Upper lobe of left lung (tissue), 6 donors: ENCODE data around the gene PDSS2. TPM values are rescaled to one million over a fixed set of nuclear protein-coding genes. Genes with fewer than 3 reads are reported as not detected.
"Not testable (repeated sequence)": the region's sequence is repeated elsewhere in the genome, so short reads cannot be mapped to it uniquely, and the experiment has no call there.

Experiments used
- ATAC-seq, 2 donors: fragments of 200-7000 bp; cut with Tn5 transposase; one replicate each; pipeline ENCODE4 v1.9.1; 2022; ENCODE audit warnings: mild to moderate bottlenecking in 2 of 2, moderate library complexity in 2 of 2; ENCODE audit not compliant: low FRiP score in 2 of 2
- DNase-seq, 2 donors: peaks; one replicate each; pipeline ENCODE4 v3.0.0-alpha.2; 2019 to 2020
- H3K27ac ChIP-seq, 4 donors: fragments of 200-600 bp; sonication (generic); one replicate each; pipeline ENCODE4 v1.5.1; 2016 to 2019
- H3K27me3 ChIP-seq, 4 donors: fragments of 200-600 bp; sonication (generic); one replicate each; pipeline ENCODE4 v1.5.1; 2017 to 2019
- H3K36me3 ChIP-seq, 4 donors: fragments of 200-600 bp; sonication (generic); one replicate each; pipeline ENCODE4 v1.5.1; 2016 to 2019
- H3K4me1 ChIP-seq, 4 donors: fragments of 200-600 bp; sonication (generic); one replicate each; pipeline ENCODE4 v1.5.1; 2018 to 2019
- H3K4me3 ChIP-seq, 4 donors: fragments of 200-600 bp; sonication (generic); one replicate each; pipeline ENCODE4 v1.5.1; 2017 to 2019; ENCODE audit warnings: mild to moderate bottlenecking in 2 of 4, moderate library complexity in 1 of 4
- H3K9me3 ChIP-seq, 4 donors: fragments of 200-600 bp; sonication (generic); one replicate each; pipeline ENCODE4 v1.5.1; 2018 to 2019
- EP300 ChIP-seq, 4 donors: sonication (generic); formaldehyde crosslinking; IDR thresholded peaks; one replicate each; pipeline ENCODE4 v1.5.1; 2017; ENCODE audit warnings: antibody characterized with exemption in 4 of 4, control low read depth in 2 of 4
- POLR2A ChIP-seq, 4 donors: fragments of 450-650 bp; IDR thresholded peaks; one replicate each; pipeline ENCODE4 v1.5.1; 2016 to 2017; ENCODE audit warnings: antibody characterized with exemption in 4 of 4, mild to moderate bottlenecking in 2 of 4
- POLR2AphosphoS5 ChIP-seq, 2 donors: sonication (generic); formaldehyde crosslinking; IDR thresholded peaks; one replicate each; pipeline ENCODE4 v1.5.1; 2017; ENCODE audit warnings: antibody characterized with exemption in 2 of 2
- WGBS, 2 donors: methylation state at CpG; one replicate each; pipeline ENCODE4 v1.1.5; 2017 to 2018; 5-methylcytosine and 5-hydroxymethylcytosine counted together
- total RNA-seq, 6 donors: library from RNA; depleted of rRNA in 4 of 6; stranded (reverse); fragments of >200 nt in 4 of 6; gene quantifications; one replicate each; pipeline versions ENCODE4 v1.1.0 to v1.2.1, GENCODE V29; 2016 to 2021
- TF ChIP-seq, protein P1 (sequence below), 6 experiments: fragments of 450-650 bp in 4 of 6; fragments of 200-600 bp in 2 of 6; sonication (generic) in 2 of 6; IDR thresholded peaks; one replicate each; pipeline ENCODE4 v1.5.1; 2016 to 2019; ENCODE audit warnings: antibody characterized with exemption in 6 of 6
- donor health status: DM: no; HTN: no; CAD: no; lungs with moderate emphysema.
- donor health status: DM: no; HTN: yes; CAD: no; lungs with severe emphysema.

PDSS2 gene
- total RNA-seq, 6 donors from 2014 or later: 5.1 to 20.9 (median 15.0) TPM

- Histone ChIP-seq H3K9me3 (no peaks in the 10 kb centered on the region), H3K4me3 (no peak overlapping the region), H3K27ac (no peak overlapping the region), H3K27me3 (no peaks in the 10 kb centered on the region), H3K36me3 (no peaks in the 10 kb centered on the region), H3K4me1 (no peaks in the 10 kb centered on the region)
- DNase-seq: no peak
- no peak for ATAC-seq
- no peak for TF ChIP-seq EP300 (IDR thresholded peaks at IDR 0.05)
- TF ChIP-seq POLR2AphosphoS5 (IDR thresholded peaks at IDR 0.05): no peak
- TF ChIP-seq, protein P1, sequence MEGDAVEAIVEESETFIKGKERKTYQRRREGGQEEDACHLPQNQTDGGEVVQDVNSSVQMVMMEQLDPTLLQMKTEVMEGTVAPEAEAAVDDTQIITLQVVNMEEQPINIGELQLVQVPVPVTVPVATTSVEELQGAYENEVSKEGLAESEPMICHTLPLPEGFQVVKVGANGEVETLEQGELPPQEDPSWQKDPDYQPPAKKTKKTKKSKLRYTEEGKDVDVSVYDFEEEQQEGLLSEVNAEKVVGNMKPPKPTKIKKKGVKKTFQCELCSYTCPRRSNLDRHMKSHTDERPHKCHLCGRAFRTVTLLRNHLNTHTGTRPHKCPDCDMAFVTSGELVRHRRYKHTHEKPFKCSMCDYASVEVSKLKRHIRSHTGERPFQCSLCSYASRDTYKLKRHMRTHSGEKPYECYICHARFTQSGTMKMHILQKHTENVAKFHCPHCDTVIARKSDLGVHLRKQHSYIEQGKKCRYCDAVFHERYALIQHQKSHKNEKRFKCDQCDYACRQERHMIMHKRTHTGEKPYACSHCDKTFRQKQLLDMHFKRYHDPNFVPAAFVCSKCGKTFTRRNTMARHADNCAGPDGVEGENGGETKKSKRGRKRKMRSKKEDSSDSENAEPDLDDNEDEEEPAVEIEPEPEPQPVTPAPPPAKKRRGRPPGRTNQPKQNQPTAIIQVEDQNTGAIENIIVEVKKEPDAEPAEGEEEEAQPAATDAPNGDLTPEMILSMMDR (IDR thresholded peaks at IDR 0.05): no peak
- TF ChIP-seq POLR2A (IDR thresholded peaks at IDR 0.05): no peak
- 94 to 97% methylated on average over 2 of the region's 2 CpGs for WGBS, 2 donors
These were observed 279.3 kb downstream of the PDSS2 start for GRCh38 chr6:107180099-107180498.

DNA sequence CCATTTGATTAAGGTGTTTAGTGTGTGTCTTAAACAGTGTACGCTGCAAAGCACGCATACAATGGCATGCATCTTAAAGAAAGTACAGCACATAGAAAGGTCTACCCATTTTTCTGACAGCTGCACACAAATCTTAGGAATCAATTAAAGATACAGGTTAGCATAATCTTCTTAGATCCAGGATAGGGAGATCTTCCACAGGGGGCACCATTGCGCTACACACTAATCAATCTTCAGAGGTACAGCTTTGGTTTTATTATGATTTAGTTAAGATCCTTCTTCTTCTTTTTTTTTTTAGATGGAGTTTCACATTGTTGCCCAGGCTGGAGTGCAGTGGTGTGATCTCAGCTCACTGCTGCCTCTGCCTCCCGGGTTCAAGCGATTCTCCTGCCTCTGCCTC is 280.4 kb downstream of the PDSS2 start:
- Histone ChIP-seq H3K36me3 (no peaks in the 10 kb centered on the region), H3K4me1 (no peaks in the 10 kb centered on the region), H3K4me3 (no peak overlapping the region), H3K9me3 (no peaks in the 10 kb centered on the region), H3K27ac (no peak overlapping the region), H3K27me3 (no peaks in the 10 kb centered on the region)
- TF ChIP-seq EP300 (IDR thresholded peaks at IDR 0.05): no peak
- no peak for TF ChIP-seq POLR2A (IDR thresholded peaks at IDR 0.05)
- TF ChIP-seq, protein P1 (IDR thresholded peaks at IDR 0.05): no peak
- no peak for TF ChIP-seq POLR2AphosphoS5 (IDR thresholded peaks at IDR 0.05)
- no peak for ATAC-seq
- DNase-seq: no peak
- 96 to 99% methylated on average over 5 of the region's 5 CpGs for WGBS, 2 donors

- H3K36me3 ChIP-seq: no peaks in the 10 kb centered on the region
- no peak overlapping the region for H3K4me3 ChIP-seq
- 86 to 90% methylated on average over 3 of the region's 3 CpGs for WGBS, 2 donors
- no peaks in the 10 kb centered on the region for H3K4me1 ChIP-seq
- no peaks in the 10 kb centered on the region for H3K9me3 ChIP-seq
- no peaks in the 10 kb centered on the region for H3K27me3 ChIP-seq
- TF ChIP-seq POLR2AphosphoS5 (IDR thresholded peaks at IDR 0.05): no peak
- TF ChIP-seq POLR2A (IDR thresholded peaks at IDR 0.05): no peak
- TF ChIP-seq, protein P1 (IDR thresholded peaks at IDR 0.05): no peak
- no peak for TF ChIP-seq EP300 (IDR thresholded peaks at IDR 0.05)
- H3K27ac ChIP-seq: no peak overlapping the region
- ATAC-seq (no peak), DNase-seq (no peak)
These were observed 285.6 kb downstream of the PDSS2 start for GRCh38 chr6:107173779-107174178.

GRCh38 chr6:107171513-107171912 is 287.9 kb downstream of the PDSS2 start:
- ATAC-seq (no peak), DNase-seq (no peak)
- Histone ChIP-seq H3K9me3 (no peaks in the 10 kb centered on the region), H3K4me3 (no peak overlapping the region), H3K4me1 (no peaks in the 10 kb centered on the region), H3K27me3 (no peaks in the 10 kb centered on the region), H3K27ac (no peak overlapping the region), H3K36me3 (no peaks in the 10 kb centered on the region)
- 90 to 96% methylated on average over 5 of the region's 5 CpGs for WGBS, 2 donors
- TF ChIP-seq POLR2AphosphoS5 (IDR thresholded peaks at IDR 0.05) (no peak), EP300 (IDR thresholded peaks at IDR 0.05) (no peak)
- TF ChIP-seq, protein P1 (IDR thresholded peaks at IDR 0.05): no peak

DNA sequence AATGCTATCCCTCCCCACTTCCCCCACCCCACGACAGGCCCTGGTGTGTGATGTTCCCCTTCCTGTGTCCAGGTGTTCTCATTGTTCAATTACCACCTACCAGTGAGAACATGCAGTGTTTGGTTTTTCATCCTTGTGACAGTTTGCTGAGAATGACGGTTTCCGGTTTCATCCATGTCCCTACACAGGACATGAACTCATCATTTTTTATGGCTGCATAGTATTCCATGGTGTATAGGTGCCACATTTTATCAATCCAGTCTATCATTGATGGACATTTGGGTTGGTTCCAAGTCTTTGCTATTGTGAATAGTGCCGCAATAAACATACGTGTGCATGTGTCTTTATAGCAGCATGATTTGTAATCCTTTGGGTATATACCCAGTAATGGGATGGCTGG is 295.1 kb downstream of the PDSS2 start:
- 100% methylated on average over 3 to 5 of the region's 5 CpGs for WGBS, 2 donors
- H3K9me3 ChIP-seq, H3K27me3 ChIP-seq, DNase-seq, H3K36me3 ChIP-seq, H3K4me3 ChIP-seq, H3K4me1 ChIP-seq, H3K27ac ChIP-seq, ATAC-seq: not testable (repeated sequence)
